B cell (primary cell): ENCODE data around the gene PCK1. TPM values are rescaled to one million over a fixed set of nuclear protein-coding genes. Genes with fewer than 3 reads are reported as not detected.

Experiments used
- ATAC-seq: fragments of 200-7000 bp; cut with Tn5 transposase; one replicate; pipeline ENCODE4 v1.10.0; 2021; ENCODE audit warnings: low read depth, mild to moderate bottlenecking, moderate number of reproducible peaks, moderate library complexity
- CTCF ChIA-PET: fragments of 350-600 bp; sonication (Branson Sonifier 250); formaldehyde crosslinking; loops from one replicate; lab custom pipeline; 2021; ENCODE audit warnings: antibody characterized with exemption, inconsistent platforms; lab: Charles Lee
- POLR2A ChIA-PET: fragments of 350-600 bp; sonication (Branson Sonifier 250); formaldehyde crosslinking; loops from one replicate; lab custom pipeline; 2021; ENCODE audit warnings: antibody characterized with exemption; lab: Charles Lee
- DNase-seq: peaks from one replicate; pipeline ENCODE4 v3.0.0; 2013
- H2AFZ ChIP-seq: 2 replicates; pipeline ENCODE4 v1.6.1; 2012; ENCODE audit warnings: mild to moderate bottlenecking, low read depth, low read length; ENCODE audit not compliant: insufficient read depth, poor library complexity, severe bottlenecking
- H3K27ac ChIP-seq, 2 donors: 1 replicate in 1 of 2; 2 replicates in 1 of 2; pipeline ENCODE4 v1.5.1; 2012 to 2013; ENCODE audit warnings: low read length in 2 of 2, mild to moderate bottlenecking in 2 of 2, moderate library complexity in 1 of 2
- H3K27me3 ChIP-seq, 4 experiments: fragments of 200-600 bp in 1 of 4; sonication (generic) in 1 of 4; replicated peaks in 1 of 4; 1 replicate in 2 of 4; 2 replicates in 2 of 4; pipeline versions ENCODE4 v1.6.1 to v1.7.0; 2013 to 2016; ENCODE audit warnings: low read length in 3 of 4, mild to moderate bottlenecking in 2 of 4, mixed read lengths in 1 of 4, moderate library complexity in 1 of 4; ENCODE audit not compliant: insufficient read depth in 4 of 4, control insufficient read depth in 3 of 4; ENCODE audit errors: control extremely low read depth in 1 of 4
- H3K36me3 ChIP-seq, 2 experiments: replicated peaks in 1 of 2; 1 replicate in 1 of 2; 2 replicates in 1 of 2; pipeline versions ENCODE4 v1.6.1 to v1.7.1; 2013; ENCODE audit warnings: low read length in 1 of 2; ENCODE audit not compliant: insufficient read depth in 2 of 2, control insufficient read depth in 1 of 2; ENCODE audit errors: control extremely low read depth in 1 of 2, extremely low read depth in 1 of 2
- H3K4me1 ChIP-seq, 2 donors: fragments of 200-600 bp in 1 of 2; sonication (generic) in 1 of 2; 1 replicate in 1 of 2; 2 replicates in 1 of 2; pipeline versions ENCODE4 v1.5.1 to v1.6.1; 2013 to 2017; ENCODE audit warnings: low read length in 2 of 2; ENCODE audit not compliant: control insufficient read depth in 2 of 2, insufficient read depth in 2 of 2
- H3K4me2 ChIP-seq: replicated peaks from 2 replicates; pipeline ENCODE3; 2012; ENCODE audit warnings: mild to moderate bottlenecking, low read depth, low read length; ENCODE audit not compliant: poor library complexity, severe bottlenecking
- H3K4me3 ChIP-seq, 5 experiments: fragments of 200-600 bp in 1 of 5; sonication (generic) in 1 of 5; 1 replicate in 3 of 5; 2 replicates in 2 of 5; pipeline versions ENCODE4 v1.5.1 to v1.7.0; 2011 to 2016; ENCODE audit warnings: low read length in 4 of 5, mild to moderate bottlenecking in 4 of 5, low read depth in 2 of 5, control low read depth in 1 of 5, moderate library complexity in 1 of 5; ENCODE audit not compliant: insufficient read depth in 1 of 5; ENCODE audit errors: control extremely low read depth in 1 of 5, extremely low read depth in 1 of 5
- H3K79me2 ChIP-seq: fragments of 200-600 bp; sonication (generic); one replicate; pipeline ENCODE4 v1.6.0; 2016; ENCODE audit warnings: low read length; ENCODE audit not compliant: control insufficient read depth, insufficient read depth
- H3K9ac ChIP-seq: fragments of 200-600 bp; sonication (generic); 2 replicates; pipeline ENCODE4 v1.6.1; 2017; ENCODE audit warnings: mild to moderate bottlenecking, low read length, moderate library complexity
- H3K9me3 ChIP-seq, 3 donors: one replicate each; pipeline versions ENCODE4 v1.6.1 to v1.7.1; 2013; ENCODE audit warnings: low read length in 2 of 3; ENCODE audit not compliant: control insufficient read depth in 2 of 3, insufficient read depth in 1 of 3; ENCODE audit errors: control extremely low read depth in 1 of 3
- H4K20me1 ChIP-seq: 2 replicates; pipeline ENCODE4 v1.6.0; 2012; ENCODE audit warnings: mild to moderate bottlenecking, low read length; ENCODE audit not compliant: insufficient read depth, control insufficient read depth, poor library complexity, severe bottlenecking
- H3K27ac Mint-ChIP-seq: one replicate; pipeline ENCODE4 v1.8.0; 2021; ENCODE audit warnings: mixed read lengths
- H3K27me3 Mint-ChIP-seq: one replicate; pipeline ENCODE4 v1.8.0; 2021; ENCODE audit warnings: mixed read lengths
- H3K4me1 Mint-ChIP-seq: one replicate; pipeline ENCODE4 v1.8.0; 2021; ENCODE audit warnings: mixed read lengths
- H3K4me3 Mint-ChIP-seq: one replicate; pipeline ENCODE4 v1.8.0; 2021; ENCODE audit warnings: mixed read lengths
- H3K9me3 Mint-ChIP-seq: one replicate; pipeline ENCODE4 v1.8.0; 2022; ENCODE audit warnings: mixed read lengths; ENCODE audit not compliant: insufficient read depth
- CTCF ChIP-seq: fragments of 200-600 bp; IDR thresholded peaks from one replicate; pipeline ENCODE4 v1.8.0; 2022; ENCODE audit warnings: antibody characterized with exemption, mild to moderate bottlenecking
- EZH2 ChIP-seq: IDR thresholded peaks from 2 replicates; pipeline ENCODE4 v1.6.1; 2012; ENCODE audit warnings: borderline replicate concordance, low read depth, mild to moderate bottlenecking, moderate library complexity, low read length; ENCODE audit not compliant: insufficient read depth, poor library complexity, severe bottlenecking
- WGBS: methylation state at CpG from one replicate; pipeline ENCODE4 v1.1.5; 2013; ENCODE audit warnings: missing lambda C conversion rate; ENCODE audit not compliant: insufficient coverage; 5-methylcytosine and 5-hydroxymethylcytosine counted together
- intact Hi-C: fragments of 100-400 bp; cut with micrococcal nuclease; formaldehyde crosslinking; loops from one replicate; pipeline ENCODE4 v1.10.0; 2022
- polyA plus RNA-seq: library from polyadenylated mRNA; depleted of rRNA; stranded (reverse); fragments of >200 nt; gene quantifications from 2 replicates; pipeline ENCODE4 v1.2.3, GENCODE V29; 2012
- total RNA-seq, 2 donors: library from RNA; stranded (reverse); fragments of 120-200 nt in 1 of 2; gene quantifications; 1 replicate in 1 of 2; 2 replicates in 1 of 2; pipeline versions ENCODE4 v1.2.3 to v1.2.4, GENCODE V29; 2013 to 2022

Gene PCK1
- total and polyA plus RNA-seq, 2 donors (not counting 1 experiment from before 2014, with no cell fraction given) = not detected

- no peak for DNase-seq
- no peak overlapping the region for H3K4me3 ChIP-seq
- Mint-ChIP-seq H3K4me1 (no peaks in the 10 kb centered on the region), H3K4me3 (no peak overlapping the region), H3K27me3 (no peaks in the 10 kb centered on the region), H3K9me3 (no peaks in the 10 kb centered on the region), H3K27ac (no peak overlapping the region)
- ChIA-PET CTCF (interaction anchor here (0.7 to 1.5 kb wide), 4 partner anchors 9 to 73 kb away, joined by 3 to 4 read pairs (median 3); no protein-coding TSS in a partner anchor), POLR2A (no interaction called here)
- no peaks in the 10 kb centered on the region for H3K27me3 ChIP-seq
- H3K79me2 ChIP-seq = no peaks in the 10 kb centered on the region
- no peak overlapping the region for H3K27ac ChIP-seq
- intact Hi-C loops = no loop called here
- H3K9ac ChIP-seq = no peak overlapping the region
- 67% methylated on average over 3 of the region's 5 CpGs for WGBS
- H3K36me3 ChIP-seq = no peaks in the 10 kb centered on the region
- H2AFZ ChIP-seq = no peak overlapping the region
- no peaks in the 10 kb centered on the region for H3K9me3 ChIP-seq
- no peaks in the 10 kb centered on the region for H4K20me1 ChIP-seq
- H3K4me2 ChIP-seq = no peak overlapping the region
- TF ChIP-seq EZH2 (no peak), CTCF (no peak)
- no peak for ATAC-seq
- no peaks in the 10 kb centered on the region for H3K4me1 ChIP-seq
These were observed 38.4 kb upstream of the PCK1 start for GRCh38 chr20:57522380-57523140.

GRCh38 chr20:57523782-57524181 is 37.1 kb upstream of the PCK1 start:
- Histone ChIP-seq H3K79me2 (no peaks in the 10 kb centered on the region), H3K36me3 (no peaks in the 10 kb centered on the region), H3K9ac (no peak overlapping the region), H3K27me3 (no peaks in the 10 kb centered on the region), H3K4me1 (no peaks in the 10 kb centered on the region), H4K20me1 (no peaks in the 10 kb centered on the region), H3K9me3 (no peaks in the 10 kb centered on the region), H3K27ac (no peak overlapping the region), H2AFZ (no peak overlapping the region), H3K4me2 (no peak overlapping the region), H3K4me3 (no peak overlapping the region)
- intact Hi-C loops = no loop called here
- POLR2A ChIA-PET = no interaction called here
- WGBS = 95% methylated on average over 9 of the region's 11 CpGs
- TF ChIP-seq CTCF (no peak), EZH2 (no peak)
- H3K4me1 Mint-ChIP-seq = no peaks in the 10 kb centered on the region
- no peaks in the 10 kb centered on the region for H3K9me3 Mint-ChIP-seq
- H3K27me3 Mint-ChIP-seq = no peaks in the 10 kb centered on the region
- no peak overlapping the region for H3K4me3 Mint-ChIP-seq
- CTCF ChIA-PET = no interaction called here
- DNase-seq (no peak), ATAC-seq (no peak)
- H3K27ac Mint-ChIP-seq = no peak overlapping the region
